Upper lobe of left lung (tissue), 6 donors: ENCODE results near the gene SMCO4. TPM values are rescaled to one million over a fixed set of nuclear protein-coding genes. Genes with fewer than 3 reads are reported as not detected.
A peak's percentile ranks its signal among the peaks of the same experiment; 100 is the strongest.

Source experiments
- ATAC-seq, 2 donors: fragments of 200-7000 bp; cut with Tn5 transposase; one replicate each; pipeline ENCODE4 v1.9.1; 2022; ENCODE audit warnings: mild to moderate bottlenecking in 2 of 2, moderate library complexity in 2 of 2; ENCODE audit not compliant: low FRiP score in 2 of 2
- DNase-seq, 2 donors: peaks; one replicate each; pipeline ENCODE4 v3.0.0-alpha.2; 2019 to 2020
- H3K27ac ChIP-seq, 4 donors: fragments of 200-600 bp; sonication (generic); one replicate each; pipeline ENCODE4 v1.5.1; 2016 to 2019
- H3K27me3 ChIP-seq, 4 donors: fragments of 200-600 bp; sonication (generic); one replicate each; pipeline ENCODE4 v1.5.1; 2017 to 2019
- H3K36me3 ChIP-seq, 4 donors: fragments of 200-600 bp; sonication (generic); one replicate each; pipeline ENCODE4 v1.5.1; 2016 to 2019
- H3K4me1 ChIP-seq, 4 donors: fragments of 200-600 bp; sonication (generic); one replicate each; pipeline ENCODE4 v1.5.1; 2018 to 2019
- H3K4me3 ChIP-seq, 4 donors: fragments of 200-600 bp; sonication (generic); one replicate each; pipeline ENCODE4 v1.5.1; 2017 to 2019; ENCODE audit warnings: mild to moderate bottlenecking in 2 of 4, moderate library complexity in 1 of 4
- H3K9me3 ChIP-seq, 4 donors: fragments of 200-600 bp; sonication (generic); one replicate each; pipeline ENCODE4 v1.5.1; 2018 to 2019
- CTCF ChIP-seq, 6 experiments: fragments of 450-650 bp in 4 of 6; fragments of 200-600 bp in 2 of 6; sonication (generic) in 2 of 6; IDR thresholded peaks; one replicate each; pipeline ENCODE4 v1.5.1; 2016 to 2019; ENCODE audit warnings: antibody characterized with exemption in 6 of 6
- EP300 ChIP-seq, 4 donors: sonication (generic); formaldehyde crosslinking; IDR thresholded peaks; one replicate each; pipeline ENCODE4 v1.5.1; 2017; ENCODE audit warnings: antibody characterized with exemption in 4 of 4, control low read depth in 2 of 4
- POLR2A ChIP-seq, 4 donors: fragments of 450-650 bp; IDR thresholded peaks; one replicate each; pipeline ENCODE4 v1.5.1; 2016 to 2017; ENCODE audit warnings: antibody characterized with exemption in 4 of 4, mild to moderate bottlenecking in 2 of 4
- POLR2AphosphoS5 ChIP-seq, 2 donors: sonication (generic); formaldehyde crosslinking; IDR thresholded peaks; one replicate each; pipeline ENCODE4 v1.5.1; 2017; ENCODE audit warnings: antibody characterized with exemption in 2 of 2
- WGBS, 2 donors: methylation state at CpG; one replicate each; pipeline ENCODE4 v1.1.5; 2017 to 2018; 5-methylcytosine and 5-hydroxymethylcytosine counted together
- total RNA-seq, 6 donors: library from RNA; depleted of rRNA in 4 of 6; stranded (reverse); fragments of >200 nt in 4 of 6; gene quantifications; one replicate each; pipeline versions ENCODE4 v1.1.0 to v1.2.1, GENCODE V29; 2016 to 2021
- donor health status: DM: no; HTN: no; CAD: no; lungs with moderate emphysema.
- donor health status: DM: no; HTN: yes; CAD: no; lungs with severe emphysema.

The SMCO4 gene
- total RNA-seq, 6 donors from 2014 or later = 13.6 to 62.4 (median 42.1) TPM

GRCh38 chr11:93530468-93530826 lies 12.7 kb downstream of the SMCO4 start:
- DNase-seq (no peak), ATAC-seq (no peak)
- Histone ChIP-seq H3K9me3 (no peaks in the 10 kb centered on the region), H3K27ac (peak overlapping the region in 3 of 4 donors; percentile 70 to 79 (median 72)), H3K4me1 (peaks cover 24 to 39% (median 31%) of the 10 kb centered on the region in 4 donors), H3K27me3 (no peaks in the 10 kb centered on the region), H3K36me3 (no peaks in the 10 kb centered on the region), H3K4me3 (no peak overlapping the region)
- WGBS, 2 donors = 86 to 88% methylated on average over 1 of the region's 1 CpG
- TF ChIP-seq EP300 (IDR thresholded peaks at IDR 0.05) (no peak), CTCF (IDR thresholded peaks at IDR 0.05) (no peak), POLR2A (IDR thresholded peaks at IDR 0.05) (no peak), POLR2AphosphoS5 (IDR thresholded peaks at IDR 0.05) (no peak)

- ATAC-seq (peak in 1 of 2 donors; percentile 54), DNase-seq (peak; percentile 36 to 69)
- H3K27me3 ChIP-seq = no peaks in the 10 kb centered on the region
- TF ChIP-seq POLR2AphosphoS5 (IDR thresholded peaks at IDR 0.05) = no peak
- no peak for TF ChIP-seq EP300 (IDR thresholded peaks at IDR 0.05)
- no peak for TF ChIP-seq CTCF (IDR thresholded peaks at IDR 0.05)
- no peak for TF ChIP-seq POLR2A (IDR thresholded peaks at IDR 0.05)
- WGBS, 2 donors = 45 to 65% methylated on average over 9 of the region's 9 CpGs
- peak overlapping the region; percentile 70 to 79 (median 74) for H3K27ac ChIP-seq
- H3K36me3 ChIP-seq = no peaks in the 10 kb centered on the region
- no peak overlapping the region for H3K4me3 ChIP-seq
- H3K4me1 ChIP-seq = peaks cover 29 to 44% (median 35%) of the 10 kb centered on the region in 4 donors
- no peaks in the 10 kb centered on the region for H3K9me3 ChIP-seq
These were observed 13.3 kb downstream of the SMCO4 start for GRCh38 chr11:93529707-93530467.

- Histone ChIP-seq H3K27me3 (no peaks in the 10 kb centered on the region), H3K4me3 (no peak overlapping the region), H3K4me1 (peaks cover 38 to 53% (median 42%) of the 10 kb centered on the region in 4 donors), H3K27ac (peak overlapping the region; percentile 70 to 79 (median 74)), H3K9me3 (no peaks in the 10 kb centered on the region), H3K36me3 (no peaks in the 10 kb centered on the region)
- TF ChIP-seq EP300 (IDR thresholded peaks at IDR 0.05) (no peak), POLR2A (IDR thresholded peaks at IDR 0.05) (no peak), POLR2AphosphoS5 (IDR thresholded peaks at IDR 0.05) (no peak), CTCF (IDR thresholded peaks at IDR 0.05) (no peak)
- DNase-seq (no peak), ATAC-seq (peak in 1 of 2 donors; percentile 4)
- 40 to 55% methylated on average over 10 of the region's 10 CpGs for WGBS, 2 donors
These were observed 14.2 kb downstream of the SMCO4 start for GRCh38 chr11:93528757-93529645.

GRCh38 chr11:93528252-93528651 lies 14.9 kb downstream of the SMCO4 start:
- Histone ChIP-seq H3K36me3 (no peaks in the 10 kb centered on the region), H3K4me3 (no peak overlapping the region), H3K27me3 (no peaks in the 10 kb centered on the region), H3K27ac (peak overlapping the region in 3 of 4 donors; percentile 70 to 79 (median 72)), H3K9me3 (no peaks in the 10 kb centered on the region), H3K4me1 (peaks cover 44 to 60% (median 45%) of the 10 kb centered on the region in 4 donors)
- no peak for DNase-seq
- WGBS, 2 donors = 78 to 90% methylated on average over 4 of the region's 4 CpGs
- TF ChIP-seq CTCF (IDR thresholded peaks at IDR 0.05) = no peak
- TF ChIP-seq EP300 (IDR thresholded peaks at IDR 0.05) = no peak
- ATAC-seq = peak in 1 of 2 donors; percentile 32
